OCI-LY3 (cell line): ENCODE measurements around the gene RNF169.

Experiments
- H2AFZ ChIP-seq: fragments of 200-600, 300-600 bp; shearing (Covaris generic); 2 replicates; pipeline ENCODE4 v1.6.0; 2014; ENCODE audit warnings: antibody characterized with exemption, low read depth, low read length
- H3K27ac ChIP-seq: fragments of 200-600, 300-600 bp; sonication (generic); 2 replicates; pipeline ENCODE4 v1.5.1; 2014; ENCODE audit warnings: mild to moderate bottlenecking, low read length, moderate library complexity, mixed read lengths
- H3K27me3 ChIP-seq: fragments of 200-600, 300-600 bp; sonication (generic); 2 replicates; pipeline ENCODE4 v1.6.1; 2014; ENCODE audit warnings: low read depth, low read length, mixed read lengths
- H3K36me3 ChIP-seq: fragments of 200-600, 300-600 bp; sonication (generic); replicated peaks from 2 replicates; pipeline ENCODE3; 2014; ENCODE audit warnings: low read depth, low read length, mixed read lengths
- H3K4me1 ChIP-seq: fragments of 300-600, 200-600 bp; sonication (generic); 2 replicates; pipeline ENCODE4 v1.6.1; 2014; ENCODE audit warnings: low read length, mixed read lengths
- H3K4me2 ChIP-seq: fragments of 200-600, 300-600 bp; sonication (generic); 2 replicates; pipeline ENCODE4 v1.6.1; 2014; ENCODE audit warnings: low read length, mixed read lengths
- H3K4me3 ChIP-seq: fragments of 300-600, 200-600 bp; sonication (generic); 2 replicates; pipeline ENCODE4 v1.5.1; 2014; ENCODE audit warnings: antibody characterized with exemption, mild to moderate bottlenecking, low read length, moderate library complexity
- H3K79me2 ChIP-seq: fragments of 300-600, 200-600 bp; shearing (Covaris generic); 2 replicates; pipeline ENCODE4 v1.6.1; 2014; ENCODE audit warnings: mild to moderate bottlenecking, low read length, mixed read lengths
- H3K9ac ChIP-seq: fragments of 300-600, 200-600 bp; shearing (Covaris generic); 2 replicates; pipeline ENCODE4 v1.6.0; 2014; ENCODE audit warnings: mild to moderate bottlenecking, low read length, moderate library complexity
- H3K9me3 ChIP-seq: fragments of 200-600, 300-600 bp; shearing (Covaris generic); 2 replicates; pipeline ENCODE4 v1.6.1; 2014; ENCODE audit warnings: low read length, mixed read lengths; ENCODE audit not compliant: insufficient read depth
- H4K20me1 ChIP-seq: fragments of 200-600, 300-600 bp; sonication (generic); 2 replicates; pipeline ENCODE4 v1.6.1; 2016; ENCODE audit warnings: low read length, mixed read lengths; ENCODE audit not compliant: insufficient read depth
- CTCF ChIP-seq: fragments of 200-600, 300-600 bp; sonication (generic); IDR thresholded peaks from 2 replicates; pipeline ENCODE4 v1.5.1; 2014; ENCODE audit warnings: antibody characterized with exemption, low read length, low read depth
- EZH2phosphoT487 ChIP-seq: fragments of 200-600 bp; shearing (Covaris generic); IDR thresholded peaks from 2 replicates; pipeline ENCODE4 v1.6.1; 2018; ENCODE audit warnings: antibody characterized with exemption, mixed run types, low read depth

The RNF169 gene

GRCh38 chr11:74717221-74717969, 31.3 kb upstream of the RNF169 start:
- H3K9me3 ChIP-seq, result no peaks in the 10 kb centered on the region
- H3K27ac ChIP-seq, result no peak overlapping the region

DNA sequence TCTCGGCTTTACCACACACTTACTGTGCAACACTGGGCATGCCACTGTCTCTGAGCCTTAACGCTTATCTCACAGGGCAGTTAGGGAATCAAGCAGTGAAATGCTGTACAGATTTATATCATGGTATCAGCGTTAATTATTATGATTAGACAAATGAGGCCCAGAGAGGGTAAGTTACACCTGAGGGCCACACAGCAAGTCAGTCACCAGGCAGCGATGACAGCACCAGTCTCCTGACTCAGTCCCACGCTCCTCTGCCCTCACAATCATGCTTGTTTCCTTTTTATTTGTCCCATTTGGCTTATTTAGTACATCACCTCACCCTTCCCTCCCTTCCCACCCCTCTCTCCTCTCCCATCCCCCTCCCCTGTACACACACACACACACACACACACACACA, 29.6 kb upstream of the RNF169 start:
- H2AFZ ChIP-seq, result no peak overlapping the region
- H3K27me3 ChIP-seq, result peaks cover 9% of the 10 kb centered on the region
- H3K27ac ChIP-seq, result no peak overlapping the region
- no peak overlapping the region for H3K4me3 ChIP-seq
- H3K9ac ChIP-seq, result no peak overlapping the region
- H3K4me2 ChIP-seq, result no peak overlapping the region
- no peaks in the 10 kb centered on the region for H3K79me2 ChIP-seq
- no peaks in the 10 kb centered on the region for H3K36me3 ChIP-seq
- H4K20me1 ChIP-seq, result no peaks in the 10 kb centered on the region
- TF ChIP-seq EZH2phosphoT487 (no peak), CTCF (no peak)
- H3K9me3 ChIP-seq, result no peaks in the 10 kb centered on the region
- no peaks in the 10 kb centered on the region for H3K4me1 ChIP-seq

More at GRCh38 chr11:74717221-74717969, 31.3 kb upstream of the RNF169 start:
- Histone ChIP-seq H2AFZ (no peak overlapping the region), H4K20me1 (no peaks in the 10 kb centered on the region), H3K4me1 (no peaks in the 10 kb centered on the region), H3K27me3 (no peaks in the 10 kb centered on the region), H3K79me2 (no peaks in the 10 kb centered on the region), H3K4me3 (no peak overlapping the region), H3K36me3 (no peaks in the 10 kb centered on the region), H3K4me2 (no peak overlapping the region), H3K9ac (no peak overlapping the region)
- TF ChIP-seq CTCF (no peak), EZH2phosphoT487 (no peak)

- TF ChIP-seq CTCF, result no peak
- TF ChIP-seq EZH2phosphoT487, result no peak
- no peak overlapping the region for H3K4me2 ChIP-seq
- H3K4me3 ChIP-seq, result no peak overlapping the region
- H3K36me3 ChIP-seq, result no peaks in the 10 kb centered on the region
- H3K27ac ChIP-seq, result no peak overlapping the region
- H4K20me1 ChIP-seq, result no peaks in the 10 kb centered on the region
- no peaks in the 10 kb centered on the region for H3K79me2 ChIP-seq
- no peaks in the 10 kb centered on the region for H3K4me1 ChIP-seq
- H3K9ac ChIP-seq, result no peak overlapping the region
- peaks cover 23% of the 10 kb centered on the region for H3K27me3 ChIP-seq
- no peak overlapping the region for H2AFZ ChIP-seq
- H3K9me3 ChIP-seq, result no peaks in the 10 kb centered on the region
Measured at GRCh38 chr11:74720596-74721478, 27.8 kb upstream of the RNF169 start.

DNA sequence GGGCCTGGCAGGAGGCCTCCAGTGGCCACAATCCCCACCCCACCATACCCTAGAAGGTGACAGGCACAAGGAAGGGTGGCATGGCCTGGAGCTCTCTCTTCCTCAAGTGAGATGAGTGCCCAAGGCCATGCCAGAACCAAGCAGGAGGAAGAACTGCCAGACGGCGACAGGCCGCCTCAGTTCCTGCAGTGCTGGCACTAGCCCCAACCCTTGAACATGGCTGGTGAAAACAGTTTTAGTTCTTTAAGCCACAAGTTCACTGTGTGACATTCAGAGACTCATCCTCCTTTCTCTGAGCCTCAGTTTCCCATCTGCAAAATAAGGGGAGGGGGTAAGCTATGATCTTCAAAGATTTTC, 27.2 kb upstream of the RNF169 start:
- peaks cover 28% of the 10 kb centered on the region for H3K27me3 ChIP-seq
- H3K4me3 ChIP-seq, result no peak overlapping the region
- H3K4me1 ChIP-seq, result no peaks in the 10 kb centered on the region
- no peaks in the 10 kb centered on the region for H3K79me2 ChIP-seq
- H3K4me2 ChIP-seq, result no peak overlapping the region
- H3K27ac ChIP-seq, result no peak overlapping the region
- TF ChIP-seq EZH2phosphoT487, result no peak
- no peak for TF ChIP-seq CTCF
- H4K20me1 ChIP-seq, result no peaks in the 10 kb centered on the region
- no peaks in the 10 kb centered on the region for H3K9me3 ChIP-seq
- no peaks in the 10 kb centered on the region for H3K36me3 ChIP-seq
- H2AFZ ChIP-seq, result no peak overlapping the region
- no peak overlapping the region for H3K9ac ChIP-seq
